HUES6 (cell line): ENCODE measurements around the gene AEBP2.

Source experiments
- H3K27ac ChIP-seq: 2 replicates; pipeline ENCODE4 v1.7.0; 2013; ENCODE audit warnings: low read depth, mild to moderate bottlenecking, low read length, inconsistent platforms
- H3K27me3 ChIP-seq: 2 replicates; pipeline ENCODE4 v1.6.1; 2013; ENCODE audit warnings: low read length; ENCODE audit not compliant: control insufficient read depth, insufficient read depth
- H3K36me3 ChIP-seq: 2 replicates; pipeline ENCODE4 v1.6.1; 2013; ENCODE audit warnings: low read length; ENCODE audit not compliant: control insufficient read depth, insufficient read depth
- H3K4me1 ChIP-seq: 2 replicates; pipeline ENCODE4 v1.6.1; 2013; ENCODE audit warnings: low read length; ENCODE audit not compliant: control insufficient read depth, insufficient read depth
- H3K4me3 ChIP-seq: 2 replicates; pipeline ENCODE4 v1.5.1; 2013; ENCODE audit warnings: low read depth, low read length
- H3K9ac ChIP-seq: one replicate; pipeline ENCODE4 v1.6.1; 2013; ENCODE audit warnings: mild to moderate bottlenecking, low read length
- H3K9me3 ChIP-seq: 2 replicates; pipeline ENCODE4 v1.6.1; 2013; ENCODE audit warnings: low read depth, low read length; ENCODE audit not compliant: control insufficient read depth, insufficient read depth

AEBP2 gene

DNA sequence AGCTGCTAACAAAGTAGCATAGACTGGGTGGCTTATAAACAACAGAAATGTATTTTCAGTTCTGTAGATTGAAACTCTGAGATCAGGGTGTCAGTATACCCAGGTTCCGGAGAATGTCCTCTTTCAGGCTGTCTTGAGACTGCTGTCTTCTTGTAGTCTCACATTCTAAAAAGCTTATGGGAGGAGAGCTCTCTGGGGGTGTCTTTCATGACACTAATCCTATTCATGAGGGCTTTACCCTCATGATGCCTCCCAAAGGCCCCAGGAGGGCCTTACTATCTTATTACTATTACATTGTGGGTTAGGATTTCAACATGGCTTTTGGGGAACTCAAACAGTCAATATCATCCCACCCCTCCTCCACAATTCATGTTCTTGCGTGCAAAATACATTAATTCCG lies 94.3 kb downstream of the AEBP2 start:
- Histone ChIP-seq H3K27ac (no peak overlapping the region), H3K4me1 (no peaks in the 10 kb centered on the region), H3K9ac (no peak overlapping the region), H3K36me3 (no peaks in the 10 kb centered on the region), H3K4me3 (no peak overlapping the region), H3K9me3 (peaks cover 6% of the 10 kb centered on the region; the same call in 1 of the 2 replicates), H3K27me3 (no peaks in the 10 kb centered on the region)

GRCh38 chr12:19539071-19539470 lies 99.8 kb downstream of the AEBP2 start:
- H3K36me3 ChIP-seq = no peaks in the 10 kb centered on the region
- 0 out of 2 replicates have a peak, but pooled peaks cover 2% of the 10 kb centered on the region for H3K4me1 ChIP-seq
- H3K27ac ChIP-seq = no peak overlapping the region
- H3K4me3 ChIP-seq = no peak overlapping the region
- no peaks in the 10 kb centered on the region for H3K27me3 ChIP-seq
- H3K9ac ChIP-seq = no peak overlapping the region
- peaks cover 6% of the 10 kb centered on the region; the same call in 1 of the 2 replicates for H3K9me3 ChIP-seq

- H3K9ac ChIP-seq = no peak overlapping the region
- H3K9me3 ChIP-seq = peaks cover 6% of the 10 kb centered on the region; the same call in 1 of the 2 replicates
- H3K4me1 ChIP-seq = 0 out of 2 replicates have a peak, but pooled peaks cover 2% of the 10 kb centered on the region
- no peak overlapping the region for H3K4me3 ChIP-seq
- H3K36me3 ChIP-seq = no peaks in the 10 kb centered on the region
- no peaks in the 10 kb centered on the region for H3K27me3 ChIP-seq
- H3K27ac ChIP-seq = no peak overlapping the region
Observed at GRCh38 chr12:19539836-19540235, 100.5 kb downstream of the AEBP2 start.

GRCh38 chr12:19542606-19543005 lies 103.3 kb downstream of the AEBP2 start:
- Histone ChIP-seq H3K4me3 (no peak overlapping the region), H3K27ac (no peak overlapping the region), H3K4me1 (0 out of 2 replicates have a peak, but pooled peaks cover 2% of the 10 kb centered on the region), H3K36me3 (no peaks in the 10 kb centered on the region), H3K27me3 (no peaks in the 10 kb centered on the region), H3K9ac (no peak overlapping the region), H3K9me3 (no peaks in the 10 kb centered on the region)

GRCh38 chr12:19544353-19544752 lies 105.1 kb downstream of the AEBP2 start:
- no peaks in the 10 kb centered on the region for H3K4me1 ChIP-seq

GRCh38 chr12:19545301-19545700 lies 106.0 kb downstream of the AEBP2 start:
- H3K9me3 ChIP-seq = no peaks in the 10 kb centered on the region
- H3K4me1 ChIP-seq = no peaks in the 10 kb centered on the region
- no peak overlapping the region for H3K9ac ChIP-seq
- no peaks in the 10 kb centered on the region for H3K27me3 ChIP-seq
- no peak overlapping the region for H3K27ac ChIP-seq
- no peaks in the 10 kb centered on the region for H3K36me3 ChIP-seq
- H3K4me3 ChIP-seq = no peak overlapping the region

More at GRCh38 chr12:19544353-19544752, 105.1 kb downstream of the AEBP2 start:
- H3K9ac ChIP-seq = no peak overlapping the region
- H3K4me3 ChIP-seq = no peak overlapping the region
- no peaks in the 10 kb centered on the region for H3K9me3 ChIP-seq
- H3K36me3 ChIP-seq = no peaks in the 10 kb centered on the region
- H3K27me3 ChIP-seq = no peaks in the 10 kb centered on the region
- no peak overlapping the region for H3K27ac ChIP-seq

- H3K4me3 ChIP-seq = no peak overlapping the region
- H3K9ac ChIP-seq = no peak overlapping the region
- H3K9me3 ChIP-seq = no peaks in the 10 kb centered on the region
- H3K27ac ChIP-seq = no peak overlapping the region
- H3K27me3 ChIP-seq = no peaks in the 10 kb centered on the region
- H3K36me3 ChIP-seq = no peaks in the 10 kb centered on the region
- no peaks in the 10 kb centered on the region for H3K4me1 ChIP-seq
Observed at GRCh38 chr12:19546027-19546426, 106.7 kb downstream of the AEBP2 start.

- H3K9ac ChIP-seq = no peak overlapping the region
Observed at GRCh38 chr12:19546611-19547162, 107.4 kb downstream of the AEBP2 start.

DNA sequence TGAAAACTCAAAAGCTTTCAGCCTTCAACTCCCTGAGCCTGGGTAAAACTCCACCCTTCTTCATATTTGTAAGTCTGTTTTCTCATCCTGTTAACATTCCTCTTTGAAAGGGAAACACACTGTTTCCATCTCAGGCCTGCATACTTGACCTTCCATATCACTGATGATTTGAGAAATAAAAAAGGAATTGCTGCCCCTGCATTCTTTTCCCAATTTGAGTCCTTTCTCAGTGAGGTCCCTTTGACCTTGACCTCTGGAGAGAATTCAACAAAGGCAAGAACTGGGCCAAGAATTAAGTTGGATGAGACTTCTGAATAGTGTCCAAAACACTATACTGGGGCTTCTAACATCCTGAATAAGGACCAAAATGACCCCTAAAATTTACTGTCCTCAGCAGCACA lies 108.0 kb downstream of the AEBP2 start:
- no peak overlapping the region for H3K27ac ChIP-seq
- H3K9ac ChIP-seq = no peak overlapping the region

More at GRCh38 chr12:19546611-19547162, 107.4 kb downstream of the AEBP2 start:
- Histone ChIP-seq H3K27ac (no peak overlapping the region), H3K27me3 (no peaks in the 10 kb centered on the region), H3K36me3 (no peaks in the 10 kb centered on the region), H3K9me3 (no peaks in the 10 kb centered on the region), H3K4me3 (no peak overlapping the region), H3K4me1 (no peaks in the 10 kb centered on the region)

GRCh38 chr12:19548834-19549233 lies 109.5 kb downstream of the AEBP2 start:
- no peak overlapping the region for H3K4me3 ChIP-seq
- H3K27me3 ChIP-seq = no peaks in the 10 kb centered on the region
- no peak overlapping the region for H3K27ac ChIP-seq
- no peaks in the 10 kb centered on the region for H3K9me3 ChIP-seq
- no peaks in the 10 kb centered on the region for H3K36me3 ChIP-seq
- no peaks in the 10 kb centered on the region for H3K4me1 ChIP-seq
- no peak overlapping the region for H3K9ac ChIP-seq

More for the DNA sequence above, 108.0 kb downstream of the AEBP2 start:
- no peaks in the 10 kb centered on the region for H3K4me1 ChIP-seq
- H3K4me3 ChIP-seq = no peak overlapping the region
- H3K36me3 ChIP-seq = no peaks in the 10 kb centered on the region
- H3K9me3 ChIP-seq = no peaks in the 10 kb centered on the region
- H3K27me3 ChIP-seq = no peaks in the 10 kb centered on the region

GRCh38 chr12:19550626-19551025 lies 111.3 kb downstream of the AEBP2 start:
- Histone ChIP-seq H3K9me3 (no peaks in the 10 kb centered on the region), H3K27me3 (no peaks in the 10 kb centered on the region), H3K9ac (no peak overlapping the region), H3K36me3 (no peaks in the 10 kb centered on the region), H3K27ac (no peak overlapping the region), H3K4me1 (no peaks in the 10 kb centered on the region), H3K4me3 (no peak overlapping the region)
